ENCODE measurements around the gene HIVEP3.

Gene HIVEP3

DNA sequence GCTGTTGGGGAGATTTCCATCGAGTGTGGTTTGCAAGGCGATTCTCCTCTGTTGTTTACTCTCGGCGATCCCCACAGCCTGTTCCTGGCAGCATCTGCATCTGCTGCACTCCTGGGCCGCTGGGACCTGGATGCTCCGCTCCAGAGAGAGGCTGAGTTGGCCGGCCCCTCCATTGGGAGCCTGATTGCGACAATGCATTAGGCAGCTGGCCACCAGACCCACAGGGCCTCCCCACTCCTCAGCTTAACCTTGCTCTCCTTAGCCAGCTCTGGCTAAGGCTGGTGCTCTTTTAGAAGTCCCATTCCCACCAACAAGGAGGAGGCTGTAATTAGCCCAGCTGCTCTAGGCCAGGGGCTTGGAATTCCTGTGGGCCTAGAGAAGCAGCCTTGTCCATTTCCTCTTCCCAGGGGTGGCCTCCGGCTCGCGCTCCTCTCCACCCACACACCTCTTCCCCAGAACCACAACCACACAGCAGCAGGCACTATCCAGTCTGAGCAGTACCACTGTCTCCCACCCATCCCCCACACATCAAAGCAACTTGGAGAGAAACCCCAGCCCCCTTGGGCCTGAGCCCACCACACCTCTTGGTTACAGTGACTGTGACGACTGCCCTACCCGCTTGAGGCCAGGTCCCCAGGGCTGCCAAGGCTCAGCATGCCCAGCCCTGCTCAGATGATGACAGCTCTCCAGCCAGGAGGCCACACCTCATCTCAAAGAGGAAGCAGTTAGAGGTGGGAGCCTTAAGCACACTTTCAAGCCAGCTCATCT, 240.4 kb downstream of the HIVEP3 start:
- no peak for DNase-seq

GRCh38 chr1:41677620-41678019, 241.1 kb downstream of the HIVEP3 start:
- no peak for DNase-seq

- DNase-seq = no peak
These were observed 243.3 kb downstream of the HIVEP3 start for GRCh38 chr1:41675401-41675800.

GRCh38 chr1:41674522-41674921, 244.2 kb downstream of the HIVEP3 start:
- DNase-seq = no peak

DNA sequence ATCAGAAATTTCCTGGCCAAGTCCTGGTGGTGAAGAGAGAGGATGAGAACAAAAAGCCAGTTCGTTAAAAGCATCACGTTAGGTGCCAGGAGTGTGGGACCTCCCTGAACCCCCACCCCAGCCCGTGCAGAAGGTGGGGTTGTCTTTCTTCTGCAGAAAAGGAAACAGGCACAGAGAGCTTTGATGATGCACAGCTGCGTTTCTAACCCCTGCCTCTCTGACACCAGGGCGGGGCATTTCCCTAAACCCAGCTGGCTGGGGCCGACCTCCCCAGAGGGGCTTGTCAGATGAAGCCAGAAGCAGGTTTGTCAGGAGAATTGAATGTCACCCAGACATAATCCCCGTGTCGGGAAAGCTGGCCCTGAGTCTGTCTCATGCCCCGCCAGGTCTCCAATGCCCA, 244.9 kb downstream of the HIVEP3 start:
- DNase-seq = peak in 1 of 2 experiments; percentile 52

GRCh38 chr1:41673378-41673777, 245.3 kb downstream of the HIVEP3 start:
- no peak for DNase-seq

DNA sequence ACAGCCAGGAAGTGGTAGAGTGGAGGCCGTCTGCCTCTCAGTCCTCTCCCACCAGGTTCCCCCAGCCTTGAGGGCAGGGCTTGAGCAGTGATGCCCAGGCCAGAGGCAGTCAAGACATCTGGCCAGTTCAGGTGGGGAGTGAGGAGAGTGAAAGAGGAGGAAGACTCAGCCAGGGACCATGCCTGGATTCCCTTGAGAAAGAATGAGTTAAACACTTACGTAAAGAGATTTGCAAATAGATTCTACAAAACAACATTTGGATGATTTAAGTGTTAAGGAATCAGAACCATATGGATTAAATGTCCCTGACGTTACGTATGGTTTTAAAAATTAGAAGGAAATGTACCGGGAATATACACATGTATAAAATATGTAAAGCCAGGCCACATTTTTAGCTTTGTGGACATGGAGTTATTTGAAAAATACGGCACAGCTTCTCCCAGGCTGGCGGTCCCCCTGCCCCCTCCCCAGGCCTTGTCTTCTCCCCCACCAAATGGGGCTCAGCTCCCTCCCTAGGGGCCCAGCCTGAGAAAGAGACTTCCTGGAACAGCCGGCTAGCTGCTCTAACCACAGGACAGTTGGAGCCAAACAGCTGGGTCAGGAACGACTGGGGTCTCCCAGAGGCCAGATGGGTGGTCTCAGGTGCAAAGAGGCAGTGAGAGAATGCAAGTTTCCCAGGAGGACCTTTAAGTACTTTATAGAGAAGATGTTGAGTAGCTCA, 245.9 kb downstream of the HIVEP3 start:
- peak; percentile 23 to 35 for DNase-seq

GRCh38 chr1:41672173-41672572, 246.5 kb downstream of the HIVEP3 start:
- no peak for DNase-seq

GRCh38 chr1:41671116-41671755, 247.5 kb downstream of the HIVEP3 start:
- peak; percentile 19 to 67 for DNase-seq

- DNase-seq = no peak
These were observed 248.3 kb downstream of the HIVEP3 start for GRCh38 chr1:41670217-41670957.

DNA sequence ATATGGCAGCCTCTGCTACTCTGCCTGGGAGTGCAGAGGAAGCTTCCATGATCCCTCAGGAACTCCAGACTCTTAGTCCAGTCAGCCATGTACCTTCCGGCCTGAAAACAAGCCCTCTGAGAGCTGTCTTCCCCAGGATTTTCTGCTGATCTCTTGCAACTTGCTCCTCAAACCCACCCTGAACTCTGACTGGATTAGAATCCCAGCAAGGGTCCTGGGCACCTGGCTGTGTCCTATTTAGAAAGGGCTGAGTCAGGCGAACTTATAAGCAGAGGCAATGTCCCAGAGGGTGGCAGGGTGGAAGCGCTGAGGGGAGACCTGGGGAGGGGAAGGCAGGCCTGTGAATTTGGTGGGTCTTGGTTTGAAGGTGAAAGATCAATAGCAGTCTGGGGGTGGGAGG, 249.8 kb downstream of the HIVEP3 start:
- no peak for DNase-seq

GRCh38 chr1:41668054-41668660, 250.6 kb downstream of the HIVEP3 start:
- DNase-seq = no peak

DNA sequence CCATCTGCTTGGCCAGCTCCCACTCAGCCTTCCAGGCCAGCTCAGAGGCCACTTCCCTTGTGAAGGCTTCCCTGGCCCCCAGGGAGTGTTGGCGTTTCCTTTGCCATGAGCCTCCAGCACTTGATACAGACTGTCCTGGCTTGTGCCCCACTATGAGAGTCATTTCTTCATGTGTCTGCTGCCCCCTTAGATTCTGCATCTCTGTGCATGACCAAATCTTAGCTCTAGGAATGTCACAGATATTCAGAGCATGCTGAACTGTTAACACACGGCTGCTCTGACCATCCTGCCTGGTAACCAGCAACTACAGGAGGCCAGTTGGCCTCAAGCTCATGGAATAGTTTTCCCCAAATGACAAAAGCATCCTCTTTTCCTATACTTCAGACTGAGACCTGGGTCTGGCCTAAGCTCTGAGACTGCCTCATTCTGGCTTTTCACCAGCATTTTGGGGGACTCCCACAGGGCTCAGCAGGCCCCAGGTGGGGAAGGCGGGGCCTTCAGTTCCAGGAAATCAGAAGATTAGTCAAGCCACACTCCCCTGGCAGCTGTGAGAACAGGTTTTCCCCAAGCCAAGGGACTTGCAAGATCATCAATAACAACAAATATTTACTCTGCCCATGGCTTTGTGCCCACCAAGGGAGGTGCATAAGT, 251.6 kb downstream of the HIVEP3 start:
- DNase-seq = peak; percentile 49 to 71

GRCh38 chr1:41665962-41666917, 252.5 kb downstream of the HIVEP3 start:
- DNase-seq = no peak

DNA sequence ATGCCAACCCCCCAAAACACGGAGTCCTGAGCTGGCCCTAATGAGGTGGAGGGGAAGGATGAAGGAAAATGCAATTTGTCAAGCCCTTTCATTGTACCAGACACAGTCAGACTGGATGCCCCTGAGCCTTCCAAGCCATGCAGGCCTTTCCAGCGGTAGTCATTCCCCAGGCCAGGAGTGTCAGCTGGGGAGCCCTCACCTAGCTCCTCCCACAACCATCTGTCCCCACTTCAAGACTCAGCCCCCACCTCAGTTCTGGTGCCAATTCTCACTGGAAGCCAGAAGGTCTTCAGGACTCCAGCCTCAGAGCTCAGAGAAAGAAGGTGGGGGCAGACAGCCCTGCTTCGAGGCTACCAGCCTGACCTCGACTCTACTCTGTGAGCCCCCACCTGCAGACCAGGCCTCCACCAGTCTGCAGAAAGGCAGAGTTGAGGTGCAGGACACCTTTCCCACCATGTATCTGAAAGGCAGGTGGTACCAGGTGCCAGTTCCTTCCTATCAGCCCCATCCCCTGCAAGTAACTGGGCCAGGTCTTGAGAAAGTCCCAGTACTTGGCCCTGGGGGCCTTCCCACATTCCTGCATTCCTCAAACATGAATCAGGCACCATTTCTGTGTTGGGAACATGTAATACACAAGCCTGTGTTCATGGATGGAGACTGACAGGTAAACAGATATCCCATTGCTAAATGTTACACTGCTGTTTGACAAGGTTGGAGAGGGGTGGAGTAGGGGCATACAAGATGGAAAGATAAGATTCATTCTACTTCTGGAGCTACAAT, 253.7 kb downstream of the HIVEP3 start:
- peak; percentile 96 to 97 for DNase-seq

- no peak for DNase-seq
These were observed 254.9 kb downstream of the HIVEP3 start for GRCh38 chr1:41663671-41664400.

GRCh38 chr1:41662765-41663437, 255.8 kb downstream of the HIVEP3 start:
- peak; percentile 10 to 53 for DNase-seq

DNA sequence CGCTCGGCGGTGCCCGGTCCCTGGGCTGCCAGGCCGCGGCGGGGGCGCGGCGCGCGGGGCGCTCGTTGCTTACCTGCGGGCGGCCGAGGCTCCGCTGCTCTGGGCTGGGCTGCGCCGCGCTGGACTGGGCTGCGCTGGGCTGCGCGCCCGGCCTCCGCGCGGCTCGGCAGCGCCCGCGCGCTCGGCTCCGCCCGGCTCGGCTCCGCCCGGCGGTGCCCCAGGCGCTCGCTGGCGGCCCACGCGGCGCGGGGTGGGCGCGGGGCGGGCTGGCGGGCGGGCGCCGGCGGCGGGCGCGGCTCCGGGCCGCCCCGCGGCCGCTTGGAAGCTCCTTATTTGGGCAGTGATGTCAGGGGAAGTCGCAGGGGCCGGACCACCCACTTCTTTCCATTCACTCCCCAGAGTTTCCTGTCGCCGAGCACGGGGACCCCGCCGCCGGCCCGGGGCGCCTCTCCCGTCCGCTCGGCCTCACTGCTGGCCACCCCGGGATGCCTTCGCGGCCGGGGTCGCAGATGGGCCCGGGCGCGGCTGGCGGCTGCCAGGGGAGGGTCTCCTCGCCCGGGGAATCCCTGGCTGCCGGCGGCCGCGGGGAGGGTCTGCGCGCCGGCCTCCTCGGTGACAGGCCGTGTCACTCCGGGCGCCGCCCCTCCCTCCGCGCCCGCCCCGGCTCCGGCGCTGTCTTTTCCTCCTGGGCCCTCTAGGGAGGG, 256.5 kb downstream of the HIVEP3 start:
- DNase-seq = peak; percentile 36 to 60

Measured in NCI-H524 (cell line).